HepG2 (cell line): Measurements from ENCODE around the gene SAP130. TPM values are rescaled to one million over a fixed set of nuclear protein-coding genes. Genes with fewer than 3 reads are reported as not detected.

Experiments used
- BRD4 ChIP-seq: sonication (generic); formaldehyde crosslinking; IDR thresholded peaks from 2 replicates; pipeline ENCODE4 v1.4.0; 2020; ENCODE audit warnings: missing genetic modification reagents
- GATA4 ChIP-seq: sonication (generic); IDR thresholded peaks from 2 replicates; pipeline ENCODE4 v1.6.1; 2016; ENCODE audit warnings: antibody characterized with exemption, low read depth, borderline replicate concordance
- GZF1 ChIP-seq: sonication (generic); formaldehyde crosslinking; IDR thresholded peaks from 2 replicates; pipeline ENCODE4 v1.5.1; 2020; ENCODE audit warnings: mild to moderate bottlenecking, missing genetic modification reagents
- KIAA2018 ChIP-seq: sonication (generic); formaldehyde crosslinking; IDR thresholded peaks from 2 replicates; pipeline ENCODE4 v1.5.0; 2020; ENCODE audit warnings: mild to moderate bottlenecking, missing genetic modification reagents, borderline replicate concordance
- ONECUT2 ChIP-seq: sonication (generic); formaldehyde crosslinking; IDR thresholded peaks from 2 replicates; pipeline ENCODE4 v1.4.0; 2020; ENCODE audit warnings: missing genetic modification reagents
- RBM39 ChIP-seq: fragments of 200-400 bp; formaldehyde crosslinking; IDR thresholded peaks from one replicate; pipeline ENCODE4 v1.6.1; 2018; ENCODE audit warnings: antibody characterized with exemption, mild to moderate bottlenecking, low read depth, low read length; ENCODE audit not compliant: poor library complexity, severe bottlenecking
- REL ChIP-seq: sonication (generic); formaldehyde crosslinking; conservative IDR thresholded peaks from 2 replicates; pipeline ENCODE4 v1.8.0; 2022; ENCODE audit warnings: mild to moderate bottlenecking, missing genetic modification reagents, moderate library complexity
- SP5 ChIP-seq: IDR thresholded peaks from 2 replicates; pipeline ENCODE4 v1.6.1; 2016; ENCODE audit warnings: low read depth, borderline replicate concordance
- ZBTB14 ChIP-seq: sonication (generic); formaldehyde crosslinking; IDR thresholded peaks from 2 replicates; pipeline ENCODE4 v1.4.0; 2020; ENCODE audit warnings: missing genetic modification reagents
- ZKSCAN5 ChIP-seq: sonication (generic); formaldehyde crosslinking; IDR thresholded peaks from 2 replicates; pipeline ENCODE4 v1.5.1; 2020; ENCODE audit warnings: mild to moderate bottlenecking, missing genetic modification reagents
- ZNF138 ChIP-seq: sonication (generic); formaldehyde crosslinking; IDR thresholded peaks from 2 replicates; pipeline ENCODE4 v1.5.0; 2020; ENCODE audit warnings: mild to moderate bottlenecking, low read depth, missing genetic modification reagents
- ZNF598 ChIP-seq: sonication (generic); formaldehyde crosslinking; IDR thresholded peaks from 2 replicates; pipeline ENCODE4 v1.5.1; 2020; ENCODE audit warnings: mild to moderate bottlenecking, missing genetic modification reagents, borderline replicate concordance
- polyA plus RNA-seq, 8 experiments: library from polyadenylated mRNA; depleted of rRNA in 3 of 8; stranded (reverse) in 7 of 8; unstranded in 1 of 8; fragments of >200 nt; fragmentation: Illumina TruSeq in 4 of 8; extraction: Trizol in 4 of 8; gene quantifications; 2 replicates each; pipeline versions ENCODE4 v1.2.1 to v1.2.3, GENCODE V29; 2011 to 2016; ENCODE audit warnings: low read depth in 4 of 8, missing spikeins in 1 of 8, mixed read lengths in 1 of 8; ENCODE audit not compliant: insufficient read depth in 1 of 8
- total RNA-seq, 5 experiments: library from RNA; depleted of rRNA; stranded (reverse); fragments of >200 nt; fragmentation: Illumina TruSeq; extraction: Trizol; gene quantifications; 2 replicates each; pipeline ENCODE4 v1.2.3, GENCODE V29; 2016; ENCODE audit warnings: low read depth in 1 of 5
- TF ChIP-seq, protein P1 (sequence below): sonication (generic); formaldehyde crosslinking; IDR thresholded peaks from 2 replicates; pipeline ENCODE4 v1.8.1; 2023; ENCODE audit warnings: mild to moderate bottlenecking, missing genetic modification reagents
- TF ChIP-seq, protein P2 (sequence below): sonication (generic); formaldehyde crosslinking; IDR thresholded peaks from 2 replicates; pipeline ENCODE4 v1.4.0; 2020; ENCODE audit warnings: missing genetic modification reagents, borderline replicate concordance

SAP130 gene
- total and polyA plus RNA-seq, 2 of the 13 experiments (the other 11 are each of a cell fraction or from before 2014, with no cell fraction given) = 11.1 to 18.6 TPM

DNA sequence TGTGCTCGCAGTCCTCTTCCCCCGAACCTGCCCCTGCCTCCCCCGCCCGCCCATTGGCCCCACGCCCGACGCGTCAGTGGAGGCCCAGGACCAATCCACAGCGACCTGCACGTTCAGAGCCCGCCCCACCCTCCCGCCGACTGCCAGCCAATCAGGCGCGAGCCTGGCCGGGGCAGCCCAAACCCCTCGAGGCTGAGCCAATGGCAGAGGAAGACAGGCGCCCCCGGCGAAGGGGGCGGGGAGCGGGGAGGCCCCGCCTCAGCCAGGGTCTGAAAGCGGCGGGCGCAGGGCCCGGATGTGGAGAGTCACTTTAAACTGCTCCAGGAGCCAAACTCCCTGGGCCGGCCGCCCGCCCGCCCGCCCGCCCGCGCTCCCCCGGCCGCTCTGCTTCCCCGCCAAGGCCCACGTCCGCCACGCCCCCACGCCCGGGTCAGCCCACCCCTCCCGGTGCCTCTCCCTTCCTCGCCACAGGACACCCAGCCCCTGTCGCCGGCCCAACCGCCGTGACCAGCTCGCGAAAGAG lies 520 bp downstream of the SAP130 start (continued):
- 0 out of 2 replicates have a peak, but pooled peaks have one; percentile 6 for TF ChIP-seq KIAA2018 (CRISPR knock-in tag)
- no peak for TF ChIP-seq ZNF598 (CRISPR knock-in tag)
- TF ChIP-seq ZKSCAN5 (CRISPR knock-in tag) = no peak
- TF ChIP-seq RBM39 = no peak
- TF ChIP-seq, protein P1, sequence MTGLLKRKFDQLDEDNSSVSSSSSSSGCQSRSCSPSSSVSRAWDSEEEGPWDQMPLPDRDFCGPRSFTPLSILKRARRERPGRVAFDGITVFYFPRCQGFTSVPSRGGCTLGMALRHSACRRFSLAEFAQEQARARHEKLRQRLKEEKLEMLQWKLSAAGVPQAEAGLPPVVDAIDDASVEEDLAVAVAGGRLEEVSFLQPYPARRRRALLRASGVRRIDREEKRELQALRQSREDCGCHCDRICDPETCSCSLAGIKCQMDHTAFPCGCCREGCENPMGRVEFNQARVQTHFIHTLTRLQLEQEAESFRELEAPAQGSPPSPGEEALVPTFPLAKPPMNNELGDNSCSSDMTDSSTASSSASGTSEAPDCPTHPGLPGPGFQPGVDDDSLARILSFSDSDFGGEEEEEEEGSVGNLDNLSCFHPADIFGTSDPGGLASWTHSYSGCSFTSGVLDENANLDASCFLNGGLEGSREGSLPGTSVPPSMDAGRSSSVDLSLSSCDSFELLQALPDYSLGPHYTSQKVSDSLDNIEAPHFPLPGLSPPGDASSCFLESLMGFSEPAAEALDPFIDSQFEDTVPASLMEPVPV (CRISPR knock-in tag) = no peak
- TF ChIP-seq BRD4 (CRISPR knock-in tag) = peak; percentile 86; the same call in 1 of the 2 replicates
- TF ChIP-seq REL = peak; percentile 38; the same call in 1 of the 2 replicates
- TF ChIP-seq ZNF138 (CRISPR knock-in tag) = 0 out of 2 replicates have a peak, but pooled peaks have one; percentile 73
- 0 out of 2 replicates have a peak, but pooled peaks have one; percentile 9 for TF ChIP-seq SP5
- TF ChIP-seq ZBTB14 (CRISPR knock-in tag) = peak; percentile 47; the same call in 1 of the 2 replicates
- TF ChIP-seq ONECUT2 (CRISPR knock-in tag) = no peak
- TF ChIP-seq GZF1 (CRISPR knock-in tag) = no peak
- TF ChIP-seq GATA4 = no peak
- TF ChIP-seq, protein P2, sequence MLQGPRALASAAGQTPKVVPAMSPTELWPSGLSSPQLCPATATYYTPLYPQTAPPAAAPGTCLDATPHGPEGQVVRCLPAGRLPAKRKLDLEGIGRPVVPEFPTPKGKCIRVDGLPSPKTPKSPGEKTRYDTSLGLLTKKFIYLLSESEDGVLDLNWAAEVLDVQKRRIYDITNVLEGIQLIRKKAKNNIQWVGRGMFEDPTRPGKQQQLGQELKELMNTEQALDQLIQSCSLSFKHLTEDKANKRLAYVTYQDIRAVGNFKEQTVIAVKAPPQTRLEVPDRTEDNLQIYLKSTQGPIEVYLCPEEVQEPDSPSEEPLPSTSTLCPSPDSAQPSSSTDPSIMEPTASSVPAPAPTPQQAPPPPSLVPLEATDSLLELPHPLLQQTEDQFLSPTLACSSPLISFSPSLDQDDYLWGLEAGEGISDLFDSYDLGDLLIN (CRISPR knock-in tag) = no peak
